Astrocyte (in vitro differentiated cells and primary cell): Measurements from ENCODE around the gene TULP4. TPM values are rescaled to one million over a fixed set of nuclear protein-coding genes. Genes with fewer than 3 reads are reported as not detected.

Experiments used
- DNase-seq: peaks from one replicate; pipeline ENCODE4 v3.0.0-alpha.2; 2010; ENCODE audit warnings: low read depth
- FAIRE-seq: peaks from 2 replicates; lab custom pipeline; 2011; peaks lifted over from hg19 to GRCh38; lab: Jason Lieb, UNC
- H2AFZ ChIP-seq: 2 replicates; pipeline ENCODE4 v1.6.0; 2012; ENCODE audit warnings: low read depth, low read length, inconsistent platforms
- H3K27ac ChIP-seq: 2 replicates; pipeline ENCODE4 v1.5.1; 2011; ENCODE audit warnings: low read depth, low read length, inconsistent platforms
- H3K27me3 ChIP-seq: 2 replicates; pipeline ENCODE4 v1.6.0; 2011; ENCODE audit warnings: low read length, inconsistent platforms; ENCODE audit not compliant: insufficient read depth
- H3K36me3 ChIP-seq: 2 replicates; pipeline ENCODE4 v1.5.1; 2011; ENCODE audit warnings: low read length, inconsistent platforms; ENCODE audit not compliant: insufficient read depth
- H3K4me1 ChIP-seq: 2 replicates; pipeline ENCODE4 v1.5.1; 2011; ENCODE audit warnings: low read length, inconsistent platforms; ENCODE audit not compliant: insufficient read depth
- H3K4me2 ChIP-seq: 2 replicates; pipeline ENCODE4 v1.6.0; 2012; ENCODE audit warnings: low read length, inconsistent platforms
- H3K4me3 ChIP-seq: 2 replicates; pipeline ENCODE4 v1.5.1; 2011; ENCODE audit warnings: low read depth, mild to moderate bottlenecking, low read length, inconsistent platforms; ENCODE audit not compliant: insufficient read depth
- H3K79me2 ChIP-seq: 2 replicates; pipeline ENCODE4 v1.6.0; 2012; ENCODE audit warnings: mild to moderate bottlenecking, low read length, inconsistent platforms; ENCODE audit not compliant: insufficient read depth
- H3K9ac ChIP-seq: 2 replicates; pipeline ENCODE4 v1.6.0; 2012; ENCODE audit warnings: mild to moderate bottlenecking, low read length, inconsistent platforms
- H3K9me3 ChIP-seq: 2 replicates; pipeline ENCODE4 v1.5.1; 2012; ENCODE audit warnings: low read depth, mild to moderate bottlenecking, low read length, inconsistent platforms; ENCODE audit not compliant: insufficient read depth
- H4K20me1 ChIP-seq: 2 replicates; pipeline ENCODE4 v1.6.0; 2012; ENCODE audit warnings: low read length, inconsistent platforms; ENCODE audit not compliant: insufficient read depth
- H3K27ac Mint-ChIP-seq: one replicate; pipeline ENCODE4 v1.8.0; 2021; ENCODE audit warnings: mild to moderate bottlenecking, mixed read lengths; ENCODE audit not compliant: unreplicated experiment
- H3K27me3 Mint-ChIP-seq: one replicate; pipeline ENCODE4 v1.8.0; 2021; ENCODE audit warnings: low read depth, mixed read lengths; ENCODE audit not compliant: unreplicated experiment
- H3K36me3 Mint-ChIP-seq: one replicate; pipeline ENCODE4 v1.8.0; 2021; ENCODE audit warnings: low read depth, mixed read lengths; ENCODE audit not compliant: unreplicated experiment
- H3K4me1 Mint-ChIP-seq: one replicate; pipeline ENCODE4 v1.8.0; 2021; ENCODE audit warnings: low read depth, mixed read lengths; ENCODE audit not compliant: unreplicated experiment
- H3K4me3 Mint-ChIP-seq: one replicate; pipeline ENCODE4 v1.8.0; 2021; ENCODE audit warnings: mild to moderate bottlenecking, moderate library complexity, mixed read lengths; ENCODE audit not compliant: unreplicated experiment
- H3K9me3 Mint-ChIP-seq: one replicate; pipeline ENCODE4 v1.8.0; 2021; ENCODE audit warnings: mild to moderate bottlenecking, mixed read lengths; ENCODE audit not compliant: unreplicated experiment
- EZH2 ChIP-seq: IDR thresholded peaks from 2 replicates; pipeline ENCODE4 v1.6.1; 2012; ENCODE audit warnings: mild to moderate bottlenecking, low read length, inconsistent platforms; ENCODE audit not compliant: insufficient read depth
- total RNA-seq: library from RNA; stranded (reverse); gene quantifications from 2 replicates; pipeline ENCODE4 v1.2.1, GENCODE V29; 2021
- TF ChIP-seq, protein P1 (sequence below): IDR thresholded peaks from 2 replicates; pipeline ENCODE4 v1.5.1; 2011; ENCODE audit warnings: low read depth, mild to moderate bottlenecking, inconsistent platforms, low read length, moderate library complexity; ENCODE audit not compliant: insufficient read depth

The TULP4 gene
- total RNA-seq, 1 donor from 2014 or later, result 91.2 TPM

DNA sequence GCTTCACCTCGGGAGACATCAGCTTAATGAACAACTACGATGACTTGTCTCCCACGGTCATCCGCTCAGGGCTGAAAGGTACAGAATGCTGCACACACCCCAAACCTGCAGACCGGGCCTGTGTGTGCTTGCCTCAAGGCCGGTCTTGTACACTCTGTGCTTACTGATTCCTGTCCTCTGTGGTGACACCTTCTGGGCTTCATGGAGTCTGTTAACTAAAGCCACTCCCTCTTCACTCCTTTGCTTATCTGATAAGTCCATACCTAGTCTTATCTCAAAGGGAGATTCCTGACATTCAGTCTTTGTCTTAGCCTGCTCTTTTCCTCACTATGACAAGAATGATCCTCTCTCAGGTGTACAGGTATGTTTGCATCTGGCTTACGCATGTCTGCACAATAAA lies 139.9 kb downstream of the TULP4 start:
- Mint-ChIP-seq H3K4me3 (no peak overlapping the region), H3K27ac (no peak overlapping the region), H3K4me1 (no peaks in the 10 kb centered on the region), H3K36me3 (peaks cover 14% of the 10 kb centered on the region), H3K9me3 (no peaks in the 10 kb centered on the region), H3K27me3 (no peaks in the 10 kb centered on the region)
- Histone ChIP-seq H3K4me3 (no peak overlapping the region), H3K4me1 (no peaks in the 10 kb centered on the region), H3K4me2 (no peak overlapping the region), H2AFZ (no peak overlapping the region), H3K27me3 (no peaks in the 10 kb centered on the region), H3K9me3 (no peaks in the 10 kb centered on the region), H3K79me2 (no peaks in the 10 kb centered on the region), H3K27ac (no peak overlapping the region), H3K36me3 (peaks cover 12% of the 10 kb centered on the region), H3K9ac (no peak overlapping the region), H4K20me1 (peaks cover 2% of the 10 kb centered on the region)
- DNase-seq, result no peak
- FAIRE-seq, result no peak
- no peak for TF ChIP-seq EZH2
- TF ChIP-seq, protein P1, sequence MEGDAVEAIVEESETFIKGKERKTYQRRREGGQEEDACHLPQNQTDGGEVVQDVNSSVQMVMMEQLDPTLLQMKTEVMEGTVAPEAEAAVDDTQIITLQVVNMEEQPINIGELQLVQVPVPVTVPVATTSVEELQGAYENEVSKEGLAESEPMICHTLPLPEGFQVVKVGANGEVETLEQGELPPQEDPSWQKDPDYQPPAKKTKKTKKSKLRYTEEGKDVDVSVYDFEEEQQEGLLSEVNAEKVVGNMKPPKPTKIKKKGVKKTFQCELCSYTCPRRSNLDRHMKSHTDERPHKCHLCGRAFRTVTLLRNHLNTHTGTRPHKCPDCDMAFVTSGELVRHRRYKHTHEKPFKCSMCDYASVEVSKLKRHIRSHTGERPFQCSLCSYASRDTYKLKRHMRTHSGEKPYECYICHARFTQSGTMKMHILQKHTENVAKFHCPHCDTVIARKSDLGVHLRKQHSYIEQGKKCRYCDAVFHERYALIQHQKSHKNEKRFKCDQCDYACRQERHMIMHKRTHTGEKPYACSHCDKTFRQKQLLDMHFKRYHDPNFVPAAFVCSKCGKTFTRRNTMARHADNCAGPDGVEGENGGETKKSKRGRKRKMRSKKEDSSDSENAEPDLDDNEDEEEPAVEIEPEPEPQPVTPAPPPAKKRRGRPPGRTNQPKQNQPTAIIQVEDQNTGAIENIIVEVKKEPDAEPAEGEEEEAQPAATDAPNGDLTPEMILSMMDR, result no peak

- H3K9me3 ChIP-seq, result no peaks in the 10 kb centered on the region
- H3K27ac ChIP-seq, result no peak overlapping the region
- TF ChIP-seq, protein P1, result no peak
- TF ChIP-seq EZH2, result no peak
- no peaks in the 10 kb centered on the region for H3K27me3 Mint-ChIP-seq
- DNase-seq (no peak), FAIRE-seq (no peak)
- no peaks in the 10 kb centered on the region for H3K79me2 ChIP-seq
- H3K36me3 ChIP-seq, result peaks cover 8% of the 10 kb centered on the region
- no peaks in the 10 kb centered on the region for H3K9me3 Mint-ChIP-seq
- peaks cover 6% of the 10 kb centered on the region for H3K4me1 ChIP-seq
- H3K9ac ChIP-seq, result no peak overlapping the region
- H3K27ac Mint-ChIP-seq, result no peak overlapping the region
- H4K20me1 ChIP-seq, result no peaks in the 10 kb centered on the region
- no peak overlapping the region for H3K4me3 Mint-ChIP-seq
- peaks cover 7% of the 10 kb centered on the region for H3K4me1 Mint-ChIP-seq
- H3K4me3 ChIP-seq, result no peak overlapping the region
- H3K4me2 ChIP-seq, result no peak overlapping the region
- no peaks in the 10 kb centered on the region for H3K27me3 ChIP-seq
- no peak overlapping the region for H2AFZ ChIP-seq
- H3K36me3 Mint-ChIP-seq, result peaks cover 26% of the 10 kb centered on the region
Measured at GRCh38 chr6:158457131-158457530, 144.9 kb downstream of the TULP4 start.

DNA sequence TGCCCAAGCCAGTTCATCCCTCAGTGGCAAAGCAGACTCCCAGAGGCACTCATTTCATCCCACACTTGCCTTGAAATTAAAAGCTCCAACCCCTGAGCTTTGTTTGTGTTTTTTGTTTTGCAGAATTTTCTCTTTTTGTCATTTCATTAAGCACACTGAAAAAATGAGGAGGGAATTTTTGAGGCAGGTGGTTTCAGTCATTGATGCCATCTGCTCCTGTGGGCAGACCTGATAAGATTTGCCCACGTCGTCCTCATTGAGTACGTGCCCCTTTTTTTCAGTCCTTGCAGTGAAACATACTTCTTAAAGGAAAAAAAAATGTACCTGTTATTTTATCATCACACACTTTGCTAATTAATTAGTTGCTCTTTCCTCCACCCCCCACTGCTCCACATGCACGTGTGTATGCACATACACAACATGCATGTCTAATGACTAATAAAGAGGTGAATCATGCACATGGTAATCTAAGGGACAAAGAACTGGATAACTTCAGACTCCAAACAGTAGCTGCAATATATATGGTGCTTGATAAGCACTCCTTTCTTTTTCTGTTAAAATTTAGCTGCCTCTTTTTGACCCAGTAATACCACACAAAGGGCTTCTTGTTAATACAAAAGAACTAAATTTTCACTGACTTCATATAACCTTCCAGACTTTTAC lies 145.5 kb downstream of the TULP4 start:
- Histone ChIP-seq H3K27ac (no peak overlapping the region), H3K4me3 (no peak overlapping the region), H3K4me1 (peaks cover 6% of the 10 kb centered on the region), H3K27me3 (no peaks in the 10 kb centered on the region), H3K9ac (no peak overlapping the region), H3K9me3 (no peaks in the 10 kb centered on the region), H2AFZ (no peak overlapping the region), H3K36me3 (peaks cover 3% of the 10 kb centered on the region), H3K79me2 (no peaks in the 10 kb centered on the region), H4K20me1 (no peaks in the 10 kb centered on the region), H3K4me2 (no peak overlapping the region)
- Mint-ChIP-seq H3K36me3 (peaks cover 23% of the 10 kb centered on the region), H3K4me3 (no peak overlapping the region), H3K9me3 (no peaks in the 10 kb centered on the region), H3K4me1 (peaks cover 7% of the 10 kb centered on the region), H3K27ac (no peak overlapping the region), H3K27me3 (no peaks in the 10 kb centered on the region)
- TF ChIP-seq, protein P1, result no peak
- no peak for TF ChIP-seq EZH2
- no peak for FAIRE-seq
- peak; percentile 44 for DNase-seq
